Mucosa of rectum (tissue), 2 donors: ENCODE data around the gene PIGZ.
"Not testable (repeated sequence)": the region's sequence is repeated elsewhere in the genome, so short reads cannot be mapped to it uniquely, and the experiment has no call there.

Experiments used
- H3K27ac ChIP-seq, 2 donors: one replicate each; pipeline ENCODE4 v1.7.0; 2013; ENCODE audit warnings: inconsistent platforms in 2 of 2, low read depth in 2 of 2, low read length in 2 of 2
- H3K27me3 ChIP-seq, 2 donors: one replicate each; pipeline ENCODE4 v1.7.0; 2013; ENCODE audit warnings: low read length in 2 of 2; ENCODE audit not compliant: control insufficient read depth in 2 of 2, insufficient read depth in 2 of 2
- H3K36me3 ChIP-seq, 2 donors: one replicate each; pipeline ENCODE4 v1.7.0; 2013; ENCODE audit warnings: low read length in 2 of 2; ENCODE audit not compliant: control insufficient read depth in 2 of 2, insufficient read depth in 2 of 2
- H3K4me1 ChIP-seq, 2 donors: one replicate each; pipeline ENCODE4 v1.7.0; 2013; ENCODE audit warnings: low read length in 2 of 2, mild to moderate bottlenecking in 1 of 2; ENCODE audit not compliant: control insufficient read depth in 2 of 2, insufficient read depth in 2 of 2
- H3K4me3 ChIP-seq, 2 donors: one replicate each; pipeline ENCODE4 v1.7.0; 2013; ENCODE audit warnings: low read length in 2 of 2
- H3K9ac ChIP-seq, 2 donors: one replicate each; pipeline ENCODE4 v1.7.0; 2013; ENCODE audit warnings: low read length in 2 of 2, low read depth in 1 of 2, mild to moderate bottlenecking in 1 of 2
- H3K9me3 ChIP-seq, 2 donors: one replicate each; pipeline ENCODE4 v1.7.0; 2013; ENCODE audit warnings: low read length in 2 of 2; ENCODE audit not compliant: control insufficient read depth in 2 of 2
- donor health status: healthy.
- donor health status: Normal muscosa, but diverticular disease.

PIGZ gene

DNA sequence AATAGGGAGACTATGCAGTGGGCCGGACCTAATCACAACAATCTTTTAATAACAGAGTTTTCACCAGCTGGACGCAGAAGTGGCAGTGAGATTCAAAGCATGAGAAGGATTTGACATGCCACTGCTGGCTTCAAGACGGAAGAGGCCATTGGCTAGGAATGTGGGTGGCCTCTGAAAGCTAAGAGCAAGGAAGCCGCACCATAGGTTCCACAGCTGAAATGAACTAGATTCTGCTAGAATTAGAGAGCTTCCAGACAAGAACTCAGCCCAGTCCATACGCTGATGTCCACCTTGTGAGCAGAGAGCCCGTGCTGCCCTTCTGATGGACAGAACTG lies 19.4 kb downstream of the PIGZ start:
- no peak overlapping the region for H3K9ac ChIP-seq
- H3K27ac ChIP-seq: no peak overlapping the region
- H3K27me3 ChIP-seq: no peaks in the 10 kb centered on the region
- peaks cover 0 to 7% of the 10 kb centered on the region in 2 donors for H3K4me1 ChIP-seq
- peaks cover 16 to 21% of the 10 kb centered on the region in 2 donors for H3K36me3 ChIP-seq
- no peaks in the 10 kb centered on the region for H3K9me3 ChIP-seq
- H3K4me3 ChIP-seq: no peak overlapping the region

DNA sequence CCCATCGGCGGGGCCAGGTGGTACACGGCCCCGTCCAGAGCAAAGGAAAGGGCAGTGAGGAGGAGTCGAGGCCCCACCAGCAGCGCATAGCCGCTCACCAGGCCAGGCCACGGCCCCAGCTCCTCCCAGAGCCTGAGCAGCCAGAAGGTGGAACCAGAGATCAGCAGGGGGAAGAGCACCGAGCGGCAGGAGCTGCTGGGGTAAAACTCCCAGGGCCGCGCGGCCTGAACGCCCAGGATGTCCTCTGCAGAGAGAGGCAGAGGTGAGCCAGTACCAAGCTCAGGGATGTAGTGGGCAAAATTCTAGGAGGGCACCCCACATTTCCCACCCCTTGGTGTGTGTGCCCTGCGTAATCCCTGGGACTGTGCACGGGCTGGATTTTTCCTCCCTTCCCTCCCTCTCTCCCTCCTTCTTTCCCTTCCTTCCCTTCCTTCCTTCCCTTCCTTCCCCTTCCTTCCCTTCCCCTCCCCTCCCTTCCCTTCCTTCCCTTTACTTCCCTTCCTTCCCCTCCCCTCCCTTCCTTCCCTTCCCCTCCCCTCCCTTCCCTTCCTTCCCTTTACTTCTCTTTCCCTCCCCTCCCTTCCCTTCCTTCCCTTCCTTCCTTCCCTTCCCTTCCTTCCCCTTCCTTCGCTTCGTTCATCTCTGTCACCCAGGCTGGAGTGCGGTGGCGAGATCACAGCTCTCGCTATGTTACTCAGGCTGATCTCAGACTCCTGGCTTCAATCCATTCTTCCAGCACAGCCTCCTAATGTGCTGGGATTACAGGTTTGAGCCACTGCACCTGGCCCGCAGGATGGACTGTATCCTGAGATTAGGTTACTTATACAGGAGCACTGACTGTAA lies 20.0 kb downstream of the PIGZ start:
- no peak overlapping the region for H3K9ac ChIP-seq
- no peak overlapping the region for H3K4me3 ChIP-seq
- no peaks in the 10 kb centered on the region for H3K9me3 ChIP-seq
- peaks cover 2 to 11% of the 10 kb centered on the region in 2 donors for H3K4me1 ChIP-seq
- H3K27me3 ChIP-seq: no peaks in the 10 kb centered on the region
- H3K27ac ChIP-seq: no peak overlapping the region
- H3K36me3 ChIP-seq: peaks cover 16 to 21% of the 10 kb centered on the region in 2 donors

- H3K4me3 ChIP-seq: no peak overlapping the region
- peaks cover 16 to 21% of the 10 kb centered on the region in 2 donors for H3K36me3 ChIP-seq
- H3K9me3 ChIP-seq: no peaks in the 10 kb centered on the region
- no peak overlapping the region for H3K9ac ChIP-seq
- H3K27me3 ChIP-seq: no peaks in the 10 kb centered on the region
- H3K27ac ChIP-seq: no peak overlapping the region
- H3K4me1 ChIP-seq: peaks cover 9 to 17% of the 10 kb centered on the region in 2 donors
These were observed 20.7 kb downstream of the PIGZ start for GRCh38 chr3:196947860-196948441.

DNA sequence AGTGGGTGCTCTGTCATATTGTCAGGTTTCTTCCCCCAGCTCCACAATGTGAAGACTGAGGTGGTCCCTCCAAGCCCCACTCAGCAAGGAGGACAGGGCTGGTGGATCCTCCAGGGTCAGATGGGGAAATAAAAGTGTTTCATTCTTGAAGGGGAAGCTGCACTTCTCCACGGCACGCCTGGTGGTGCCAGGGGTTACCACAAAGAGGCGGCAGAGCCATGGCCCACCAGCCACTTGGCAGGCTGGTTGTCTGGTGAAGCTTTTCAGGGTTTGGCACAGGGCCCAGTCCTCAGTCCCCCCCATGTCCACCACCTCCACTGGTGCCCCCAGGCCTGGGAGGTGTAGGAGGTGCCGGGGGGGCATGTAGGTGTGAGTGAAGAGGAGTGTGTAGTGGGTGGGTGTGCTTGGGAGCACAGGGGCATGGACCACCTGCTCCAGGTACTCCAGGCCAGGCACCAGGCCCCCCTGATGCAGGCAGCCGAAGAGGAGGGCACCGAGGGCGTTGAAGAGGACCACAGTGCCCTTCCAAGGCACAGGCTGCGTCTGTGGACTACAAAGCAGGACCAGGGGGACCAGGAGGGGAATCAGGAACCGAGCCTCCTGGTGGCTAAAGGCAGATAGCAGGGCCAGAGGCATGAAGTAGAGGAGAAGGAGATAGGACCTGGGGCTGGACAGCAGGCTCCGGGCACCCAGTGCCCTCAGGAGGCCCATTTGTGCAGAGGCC lies 21.3 kb downstream of the PIGZ start:
- Histone ChIP-seq H3K4me3 (no peak overlapping the region), H3K36me3 (peaks cover 16 to 21% of the 10 kb centered on the region in 2 donors), H3K9me3 (no peaks in the 10 kb centered on the region), H3K4me1 (peaks cover 9 to 17% of the 10 kb centered on the region in 2 donors), H3K9ac (no peak overlapping the region), H3K27me3 (no peaks in the 10 kb centered on the region), H3K27ac (no peak overlapping the region)

DNA sequence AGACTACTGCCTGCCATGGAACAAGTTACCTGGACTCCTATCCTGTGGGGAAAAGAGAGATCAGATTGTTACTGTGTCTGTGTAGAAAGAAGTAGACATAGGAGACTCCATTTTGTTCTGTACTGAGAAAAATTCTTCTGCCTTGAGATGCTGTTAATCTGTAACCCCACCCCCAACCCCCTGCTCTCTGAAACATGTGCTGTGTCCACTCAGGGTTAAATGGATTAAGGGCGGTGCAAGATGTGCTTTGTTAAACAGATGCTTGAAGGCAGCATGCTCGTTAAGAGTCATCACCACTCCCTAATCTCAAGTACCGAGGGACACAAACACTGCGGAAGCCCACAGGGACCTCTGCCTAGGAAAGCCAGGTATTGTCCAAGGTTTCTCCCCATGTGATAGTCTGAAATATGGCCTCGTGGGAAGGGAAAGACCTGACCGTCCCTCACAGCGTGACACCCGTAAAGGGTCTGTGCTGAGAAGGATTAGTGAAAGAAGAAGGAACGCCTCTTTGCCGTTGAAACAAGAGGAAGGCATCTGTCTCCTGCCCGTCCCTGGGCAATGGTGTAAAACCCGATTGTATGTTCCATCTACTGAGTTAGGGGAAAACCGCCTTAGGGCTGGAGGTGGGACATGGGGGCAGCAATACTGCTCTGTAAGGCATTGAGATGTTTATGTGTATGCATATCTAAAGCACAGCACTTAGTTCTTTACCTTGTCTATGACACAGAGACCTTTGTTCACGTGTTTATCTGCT lies 24.4 kb downstream of the PIGZ start:
- H3K36me3 ChIP-seq: peaks cover 9 to 12% of the 10 kb centered on the region in 2 donors
- not testable (repeated sequence) for H3K27me3 ChIP-seq, H3K9me3 ChIP-seq
- peaks cover 18 to 28% of the 10 kb centered on the region in 2 donors for H3K4me1 ChIP-seq
- H3K4me3 ChIP-seq: peak overlapping the region; percentile 97 to 98
- peak overlapping the region in 1 of 2 donors; percentile 97 for H3K9ac ChIP-seq
- H3K27ac ChIP-seq: peak overlapping the region in 1 of 2 donors; percentile 93

GRCh38 chr3:196942915-196943277 lies 25.7 kb downstream of the PIGZ start:
- peaks cover 18 to 28% of the 10 kb centered on the region in 2 donors for H3K4me1 ChIP-seq

DNA sequence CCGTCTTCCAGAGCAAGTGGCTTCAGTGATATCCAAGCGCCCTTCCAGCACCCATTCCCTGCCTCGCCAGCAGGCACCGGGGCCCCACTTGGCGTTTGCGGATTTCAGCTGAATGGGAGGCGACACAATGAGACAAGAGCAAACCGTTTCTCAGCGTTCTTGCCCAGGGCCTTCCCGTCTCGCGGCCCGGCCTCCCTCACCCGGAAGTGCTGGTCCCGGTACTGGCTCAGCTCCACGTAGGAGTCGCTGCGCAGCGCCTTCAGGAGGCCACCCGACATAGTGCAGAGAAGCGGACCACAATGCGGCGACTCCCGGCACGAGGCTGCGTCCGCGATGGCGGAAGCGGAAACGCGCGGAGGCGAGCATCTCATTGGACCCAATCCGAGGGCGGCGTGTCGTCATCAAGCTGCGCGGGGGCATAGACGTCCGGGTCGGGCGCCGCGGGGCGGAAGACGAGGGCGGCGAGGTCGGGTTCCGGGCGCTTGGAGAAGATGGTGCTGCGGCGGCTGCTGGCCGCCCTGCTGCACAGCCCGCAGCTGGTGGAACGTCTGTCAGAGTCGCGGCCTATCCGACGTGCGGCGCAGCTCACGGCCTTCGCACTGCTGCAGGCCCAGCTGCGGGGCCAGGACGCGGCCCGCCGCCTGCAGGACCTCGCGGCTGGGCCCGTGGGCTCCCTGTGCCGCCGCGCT lies 26.3 kb downstream of the PIGZ start, which contains the start of gene NCBP2:
Gene NCBP2 (minus strand): TSS at position 303 of the 689 bp plus-strand sequence. CDS start 25 bp downstream, at position 278.
- Histone ChIP-seq H3K9me3 (no peaks in the 10 kb centered on the region), H3K4me1 (peaks cover 18 to 28% of the 10 kb centered on the region in 2 donors), H3K27ac (peak within 1 kb of the TSS; percentile 97 to 98), H3K27me3 (no peaks in the 10 kb centered on the region), H3K4me3 (peak within 1 kb of the TSS; percentile 97 to 98), H3K36me3 (peaks cover 16 to 26% of the 10 kb centered on the region in 2 donors), H3K9ac (peak within 1 kb of the TSS; percentile 97)

More at GRCh38 chr3:196942915-196943277, 25.7 kb downstream of the PIGZ start:
- Histone ChIP-seq H3K27ac (peak overlapping the region; percentile 93 to 98), H3K9me3 (no peaks in the 10 kb centered on the region), H3K36me3 (peaks cover 13 to 21% of the 10 kb centered on the region in 2 donors), H3K4me3 (peak overlapping the region; percentile 97 to 98), H3K27me3 (no peaks in the 10 kb centered on the region), H3K9ac (peak overlapping the region; percentile 88 to 97)

DNA sequence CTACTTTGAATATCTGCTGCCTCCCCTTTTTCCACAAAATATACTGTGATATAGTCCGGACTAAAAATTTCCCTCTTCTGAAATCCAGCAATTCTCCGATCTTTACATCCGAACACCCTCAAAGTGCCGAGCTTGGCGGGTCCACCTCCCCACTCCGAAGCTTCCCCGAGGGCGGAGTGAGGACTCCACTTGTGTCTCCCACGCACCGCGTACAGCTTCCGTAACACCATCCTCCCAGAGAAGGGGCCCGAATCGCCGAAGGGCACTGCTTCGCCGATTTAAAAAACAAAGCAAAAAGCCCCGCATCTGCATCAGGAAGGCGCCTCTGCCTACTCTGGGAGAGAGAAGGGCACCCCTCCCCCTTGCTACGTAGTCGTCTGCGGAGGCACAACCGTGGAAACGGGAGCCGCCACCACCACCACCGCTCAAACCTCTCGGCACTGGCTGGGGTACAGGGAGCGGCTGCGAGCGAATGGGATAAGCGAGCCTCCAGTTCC lies 26.9 kb downstream of the PIGZ start:
- H3K27me3 ChIP-seq: no peaks in the 10 kb centered on the region
- H3K9ac ChIP-seq: peak overlapping the region; percentile 97
- peaks cover 22 to 29% of the 10 kb centered on the region in 2 donors for H3K36me3 ChIP-seq
- H3K27ac ChIP-seq: peak overlapping the region; percentile 97 to 98
- no peaks in the 10 kb centered on the region for H3K9me3 ChIP-seq
- peak overlapping the region; percentile 97 to 98 for H3K4me3 ChIP-seq
- peaks cover 18 to 28% of the 10 kb centered on the region in 2 donors for H3K4me1 ChIP-seq

DNA sequence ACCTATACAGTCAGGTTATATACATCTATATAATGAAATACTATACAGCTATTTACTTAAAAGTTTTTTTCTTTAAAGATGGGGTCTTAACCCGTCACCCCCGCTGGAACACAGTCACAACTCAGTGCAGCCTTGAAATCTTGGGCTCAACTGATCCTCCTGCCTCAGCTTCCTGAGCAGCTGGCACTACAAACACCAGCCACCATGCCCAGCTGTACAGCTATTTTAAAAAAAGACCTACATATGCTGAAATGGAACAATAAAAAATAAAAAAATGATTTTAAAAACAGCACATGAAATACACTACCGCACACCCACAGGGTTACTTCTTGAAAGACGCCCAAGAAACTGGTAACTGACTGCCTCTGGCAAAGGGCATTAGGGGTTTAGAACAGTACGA lies 30.1 kb downstream of the PIGZ start:
- peaks cover 39 to 57% of the 10 kb centered on the region in 2 donors for H3K36me3 ChIP-seq
- peaks cover 16 to 17% of the 10 kb centered on the region in 2 donors for H3K4me1 ChIP-seq
- H3K9ac ChIP-seq: no peak overlapping the region
- H3K9me3 ChIP-seq: no peaks in the 10 kb centered on the region
- H3K27me3 ChIP-seq: no peaks in the 10 kb centered on the region
- H3K27ac ChIP-seq: no peak overlapping the region
- H3K4me3 ChIP-seq: no peak overlapping the region
